Measurements from ENCODE around the gene ATRNL1.
"Not testable (repeated sequence)": the region's sequence is repeated elsewhere in the genome, so short reads cannot be mapped to it uniquely, and the experiment has no call there.

The ATRNL1 gene

DNA sequence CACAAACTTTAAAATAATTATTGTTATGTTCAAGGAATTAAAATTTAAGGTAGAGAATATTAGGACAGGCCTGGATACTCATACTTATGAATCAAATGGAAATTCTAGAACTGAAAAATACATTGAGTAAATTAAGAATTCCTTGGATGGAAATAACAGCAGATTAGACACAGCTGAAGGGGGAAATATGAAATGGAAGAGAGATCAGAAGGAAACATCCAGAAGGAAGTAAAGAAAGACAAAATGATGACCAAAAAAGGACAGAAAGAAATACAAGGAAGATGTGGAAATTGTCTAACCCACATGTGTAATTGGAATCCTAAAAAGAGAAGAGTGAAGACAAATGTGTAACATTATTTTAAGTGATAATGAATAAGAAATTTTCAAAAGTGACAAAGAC is 128.9 kb downstream of the ATRNL1 start:
- no peak for DNase-seq

DNA sequence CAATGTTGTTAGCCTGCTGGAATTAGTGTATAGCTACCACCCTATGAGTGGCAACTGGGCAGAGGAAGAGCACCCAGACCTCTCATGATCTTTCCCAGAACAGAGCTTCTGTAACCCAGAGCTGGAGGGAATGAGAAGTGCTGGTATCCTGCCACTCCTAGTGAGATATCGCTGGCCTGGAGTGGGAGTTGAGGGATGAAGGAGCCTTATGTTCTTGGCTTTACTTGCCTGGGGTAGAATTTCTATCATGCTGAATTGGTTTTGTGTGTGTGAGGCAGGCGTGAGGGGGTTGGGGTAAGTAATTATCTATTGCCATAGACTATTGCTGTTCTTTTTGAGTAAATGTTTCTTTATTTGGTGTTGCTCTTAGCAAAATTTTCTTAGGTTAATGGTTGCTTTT is 146.6 kb downstream of the ATRNL1 start:
- no peak for DNase-seq

DNA sequence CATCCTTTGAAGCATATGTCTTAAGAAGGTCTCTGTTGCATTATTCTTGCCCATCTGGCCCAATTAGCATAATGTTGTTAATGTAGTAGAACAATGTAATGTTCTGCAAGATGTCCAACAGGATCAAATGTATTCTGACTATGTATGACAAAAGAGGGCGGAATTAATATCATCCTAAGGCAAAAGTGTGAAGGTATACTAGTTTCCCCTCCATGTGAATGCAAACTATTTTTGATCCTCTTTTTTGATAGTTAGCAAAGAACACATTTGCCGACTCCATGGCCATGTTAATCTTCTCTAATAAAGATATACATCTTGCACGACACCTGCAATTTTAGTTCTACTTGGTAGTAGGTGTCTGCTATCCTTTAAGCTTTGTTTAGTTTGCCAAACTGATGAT is 157.6 kb downstream of the ATRNL1 start:
- DNase-seq = no peak

DNA sequence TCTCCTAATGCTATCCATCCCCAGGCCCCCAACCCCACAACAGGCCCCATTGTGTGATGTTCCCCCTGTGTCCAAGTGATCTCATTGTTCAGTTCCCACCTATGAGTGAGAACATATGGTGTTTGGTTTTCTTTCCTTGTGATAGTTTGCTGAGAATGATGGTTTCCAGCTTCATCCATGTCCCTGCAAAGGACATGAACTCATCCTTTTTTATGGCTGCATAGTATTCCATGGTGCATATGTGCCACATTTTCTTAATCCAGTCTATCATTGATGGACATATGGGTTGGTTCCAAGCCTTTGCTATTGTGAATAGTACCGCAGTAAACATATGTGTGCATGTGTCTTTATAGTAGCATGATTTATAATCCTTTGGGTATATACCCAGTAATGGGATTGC is 160.6 kb downstream of the ATRNL1 start:
- DNase-seq = not testable (repeated sequence)

DNA sequence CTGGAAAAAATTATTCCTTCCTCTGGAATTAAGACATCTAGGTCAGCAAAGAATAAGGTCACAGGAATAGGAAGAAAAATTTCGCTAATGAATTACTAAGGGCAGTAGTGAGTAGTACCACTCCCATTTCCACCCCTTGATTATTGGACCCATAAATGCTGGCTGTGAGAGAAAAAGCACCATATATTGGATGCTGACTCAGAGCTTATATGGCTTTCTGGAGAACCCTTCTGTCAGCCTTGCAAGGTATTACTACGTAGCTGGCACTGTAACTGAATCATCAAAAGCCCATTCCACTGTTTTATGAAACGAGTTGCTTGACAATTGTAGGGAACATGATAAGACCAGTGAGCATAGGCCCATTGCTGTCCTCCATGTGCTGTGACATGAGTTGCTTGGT is 179.3 kb downstream of the ATRNL1 start:
- no peak for DNase-seq

DNA sequence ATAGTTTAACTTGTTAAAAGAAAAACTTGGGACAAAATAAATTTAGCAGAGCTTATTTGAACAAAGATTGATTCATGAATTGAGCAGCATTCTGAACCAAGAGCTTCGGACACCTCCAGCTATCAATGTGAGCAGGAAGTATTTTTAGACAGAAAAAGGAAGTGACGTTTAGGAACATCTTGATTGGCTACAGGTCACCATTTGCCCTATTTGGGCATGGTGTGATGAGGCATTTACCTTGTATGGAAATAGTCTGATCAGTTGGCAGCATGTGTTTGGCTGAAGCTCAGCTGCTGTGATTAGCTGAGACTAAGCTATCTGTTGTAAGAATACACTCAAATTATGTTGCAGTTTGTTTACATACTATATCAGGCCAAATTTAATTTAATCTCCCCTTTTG is 185.1 kb downstream of the ATRNL1 start:
- DNase-seq = no peak

DNA sequence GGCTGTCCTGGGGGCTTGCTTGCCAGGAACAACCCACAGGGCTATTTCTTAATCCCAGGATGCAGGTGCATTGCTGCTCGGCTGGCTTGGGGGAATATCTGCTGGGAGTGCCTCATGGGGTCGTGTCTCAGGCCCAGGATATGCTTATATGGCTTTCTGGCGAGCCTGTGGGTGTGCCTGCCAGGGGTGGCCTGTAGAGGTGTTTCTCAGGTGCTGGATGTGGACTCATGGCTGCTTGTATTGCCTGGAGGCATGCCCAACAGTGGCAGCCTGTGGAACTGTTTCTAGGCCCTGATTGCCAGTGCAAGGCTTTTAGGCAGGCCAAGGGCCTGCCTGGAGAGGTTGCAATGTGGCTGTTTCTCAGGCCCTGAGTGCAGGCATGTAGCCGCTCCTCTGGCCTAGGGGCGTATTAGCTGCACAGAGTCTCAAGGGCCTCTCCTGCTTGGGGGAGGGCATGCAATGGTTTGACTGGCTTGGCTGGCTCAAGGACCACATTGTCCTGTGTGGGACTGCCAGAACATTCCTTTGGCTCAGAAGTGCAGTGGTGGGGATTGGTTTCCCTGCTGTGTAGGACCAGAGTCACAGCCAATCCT is 202.1 kb downstream of the ATRNL1 start:
- no peak for DNase-seq

DNA sequence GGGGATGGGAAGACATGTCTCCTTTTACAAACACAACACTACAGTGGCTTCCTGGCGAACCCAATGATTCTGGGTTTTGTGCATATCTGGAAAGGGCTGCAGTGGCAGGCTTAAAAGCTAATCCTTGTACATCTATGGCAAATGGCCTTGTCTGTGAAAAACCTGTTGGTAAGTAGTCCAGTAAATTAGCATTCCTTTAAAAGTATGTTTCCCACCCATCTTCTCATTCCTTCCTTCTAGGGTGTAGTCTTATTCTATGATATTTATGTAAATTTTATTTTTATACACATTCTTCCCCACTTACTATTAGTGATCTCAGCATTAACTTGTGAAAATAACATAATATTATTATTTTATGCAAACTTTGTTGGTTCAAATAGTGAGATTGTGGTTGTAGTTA is 206.9 kb downstream of the ATRNL1 start:
- DNase-seq = no peak

DNA sequence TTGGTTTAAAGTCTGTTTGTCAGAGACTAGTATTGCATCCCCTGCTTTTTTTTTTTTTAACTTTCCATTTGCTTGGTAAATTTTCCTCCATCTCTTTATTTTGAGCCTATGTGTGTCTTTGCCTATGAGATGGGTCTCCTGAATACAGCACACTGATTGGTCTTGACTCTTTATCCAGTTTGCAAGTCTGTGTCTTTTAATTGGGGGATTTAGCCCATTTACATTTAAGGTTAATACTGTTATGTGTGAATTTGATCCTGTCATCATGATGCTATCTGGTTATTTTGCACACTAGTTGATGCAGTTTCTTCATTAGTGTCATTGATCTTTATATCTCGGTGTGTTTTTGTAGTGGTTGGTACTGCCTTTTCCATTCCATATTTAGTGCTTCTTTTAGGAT is 226.5 kb downstream of the ATRNL1 start:
- not testable (repeated sequence) for DNase-seq

DNA sequence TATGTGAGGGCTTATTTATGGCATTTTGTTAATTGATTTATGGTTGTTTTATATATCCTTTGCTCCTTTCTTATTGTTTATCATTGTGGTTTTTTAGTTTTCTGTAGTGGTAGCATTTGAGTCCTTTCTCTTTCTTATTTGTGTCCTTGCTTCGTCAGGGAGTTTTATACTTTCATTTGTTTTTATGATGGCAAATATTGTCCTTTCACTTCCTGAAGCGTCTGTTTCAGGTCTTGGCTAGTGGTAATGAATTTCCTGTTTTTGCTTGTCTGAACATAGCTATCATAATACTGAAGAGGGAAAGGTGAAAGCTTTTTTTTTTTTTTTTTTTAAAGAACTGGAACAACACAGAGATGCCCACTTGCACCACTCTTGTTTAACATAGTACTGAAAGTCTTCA is 228.2 kb downstream of the ATRNL1 start:
- no peak for DNase-seq

DNA sequence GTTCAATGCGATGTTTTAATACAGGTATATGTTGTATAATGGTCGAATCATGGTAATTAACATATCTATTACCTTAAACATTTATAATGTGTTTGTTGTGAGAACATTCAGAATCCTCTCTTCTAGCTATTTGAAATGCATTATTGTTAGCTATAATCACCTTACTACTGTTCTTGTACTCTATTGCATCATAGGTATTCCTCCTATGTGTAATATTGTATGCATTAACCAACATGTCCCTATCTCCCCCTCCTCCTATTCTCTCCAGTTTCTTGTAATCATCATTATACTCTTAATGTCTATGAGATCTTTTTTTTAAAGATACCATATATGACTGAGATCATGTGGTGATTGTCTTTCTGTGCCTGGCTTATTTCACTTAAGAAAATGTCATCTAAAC is 235.2 kb downstream of the ATRNL1 start:
- DNase-seq = no peak

DNA sequence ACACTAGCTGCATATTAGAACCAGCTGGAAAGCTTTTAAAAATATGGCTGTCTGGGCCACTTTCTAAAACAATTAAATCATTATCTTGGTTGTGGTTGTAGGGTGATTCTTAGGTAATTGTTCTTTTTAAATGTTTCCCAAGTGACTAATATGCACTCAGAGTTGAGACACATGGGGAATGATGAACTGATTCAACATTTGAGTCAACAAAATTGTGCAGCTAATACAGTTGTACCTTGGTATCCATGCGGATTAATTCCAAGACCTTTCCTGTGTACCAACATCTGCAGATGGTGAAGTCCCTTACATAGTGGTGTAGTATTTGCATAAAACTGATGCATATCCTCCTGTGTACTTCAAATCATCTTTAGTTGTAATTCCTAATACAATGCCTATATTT is 242.2 kb downstream of the ATRNL1 start:
- DNase-seq = no peak

DNA sequence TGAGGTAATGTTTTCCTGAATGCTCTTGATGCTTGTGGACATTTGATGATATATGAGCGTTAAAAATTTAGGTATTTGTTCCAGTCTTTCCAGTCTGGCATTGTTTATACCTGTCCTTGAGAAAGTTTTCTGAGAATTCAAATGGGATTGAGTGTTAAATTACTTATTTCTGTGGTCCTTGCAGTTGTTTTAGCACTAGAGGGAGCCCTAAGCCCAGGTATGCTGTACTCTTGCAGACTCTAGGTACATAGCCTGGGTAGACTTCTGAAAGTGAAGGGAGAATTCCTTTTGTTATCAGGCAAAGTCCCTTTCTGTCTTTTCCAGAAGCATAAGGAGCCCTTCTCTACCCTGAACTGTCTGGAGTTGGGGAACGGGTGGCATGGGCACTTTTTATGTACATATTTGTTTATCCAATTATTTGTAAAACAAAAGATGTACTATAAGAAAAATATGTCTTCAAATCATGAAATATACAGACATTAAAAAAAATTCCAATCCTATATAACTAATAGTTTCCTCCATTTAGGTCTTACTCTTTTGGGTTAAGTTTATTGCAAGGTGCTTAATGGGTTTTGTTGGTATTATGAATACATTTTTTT is 262.1 kb downstream of the ATRNL1 start:
- DNase-seq = peak; percentile 2

DNA sequence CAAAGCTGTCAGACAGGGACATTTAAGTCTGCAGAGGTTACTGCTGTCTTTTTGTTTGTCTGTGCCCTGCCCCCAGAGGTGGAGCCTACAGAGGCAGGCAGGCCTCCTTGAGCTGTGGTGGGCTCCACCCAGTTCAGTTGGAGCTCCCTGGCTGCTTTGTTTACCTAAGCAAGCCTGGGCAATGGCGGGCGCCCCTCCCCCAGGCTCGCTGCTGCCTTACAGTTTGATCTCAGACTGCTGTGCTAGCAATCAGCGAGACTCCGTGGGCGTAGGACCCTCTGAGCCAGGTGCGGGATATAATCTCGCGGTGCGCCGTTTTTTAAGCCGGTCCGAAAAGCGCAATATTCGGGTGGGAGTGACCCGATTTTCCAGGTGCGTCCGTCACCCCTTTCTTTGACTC is 274.8 kb downstream of the ATRNL1 start:
- not testable (repeated sequence) for DNase-seq

DNA sequence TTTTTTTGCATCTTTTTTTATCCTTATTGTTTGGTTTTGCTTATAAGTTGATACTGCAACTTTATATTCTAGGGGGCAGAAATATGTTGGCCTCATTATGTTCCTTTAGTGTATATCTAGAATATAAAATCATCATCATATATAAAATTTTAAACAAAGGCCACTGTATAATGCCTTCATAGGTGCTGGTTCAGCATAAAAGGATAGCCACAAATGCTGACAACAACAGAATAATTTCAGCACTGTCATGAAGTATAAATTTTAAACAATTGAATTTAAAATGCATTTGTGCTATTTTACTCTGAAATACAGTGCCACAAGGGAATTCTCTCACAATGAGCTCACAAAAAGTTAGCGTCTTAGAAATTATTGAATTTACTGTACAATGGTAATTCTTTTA is 285.9 kb downstream of the ATRNL1 start:
- no peak for DNase-seq

DNA sequence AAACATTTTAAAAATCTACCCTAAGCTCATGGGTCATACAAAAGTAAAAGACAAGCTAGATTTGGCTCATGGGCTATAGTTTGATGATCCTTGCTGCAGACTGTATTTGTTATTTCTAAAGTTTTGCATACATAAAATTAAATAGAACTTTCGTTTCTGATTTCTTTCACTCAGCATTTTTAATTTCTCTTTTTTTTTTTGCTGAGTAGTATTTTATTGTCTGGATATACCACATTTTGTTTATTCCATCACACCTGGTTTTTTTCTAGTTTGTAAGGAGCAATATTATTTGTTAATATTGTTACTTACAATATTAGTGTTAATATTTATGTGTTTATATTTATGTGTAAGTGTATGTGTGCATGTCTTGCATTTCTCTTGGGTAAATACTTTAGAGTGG is 291.5 kb downstream of the ATRNL1 start:
- DNase-seq = no peak

DNA sequence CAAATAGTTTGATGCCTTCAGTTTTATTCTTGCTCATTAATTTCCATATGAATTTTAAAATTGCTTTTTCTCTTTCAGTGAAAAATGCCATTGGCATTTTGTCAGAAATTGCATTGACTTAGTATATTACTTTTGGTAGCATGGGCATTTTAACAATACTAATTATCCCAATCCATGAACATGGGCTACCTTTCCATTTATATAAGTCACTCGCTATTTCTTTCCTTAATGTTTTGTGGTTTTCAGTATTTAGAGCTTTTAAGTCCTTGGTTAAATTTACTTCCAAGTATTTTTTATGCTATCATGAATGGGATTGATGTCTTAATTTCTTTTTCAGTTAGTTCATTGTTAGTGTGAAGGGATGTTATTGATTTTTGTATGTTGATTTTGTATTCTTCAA is 297.4 kb downstream of the ATRNL1 start:
- DNase-seq = no peak

DNA sequence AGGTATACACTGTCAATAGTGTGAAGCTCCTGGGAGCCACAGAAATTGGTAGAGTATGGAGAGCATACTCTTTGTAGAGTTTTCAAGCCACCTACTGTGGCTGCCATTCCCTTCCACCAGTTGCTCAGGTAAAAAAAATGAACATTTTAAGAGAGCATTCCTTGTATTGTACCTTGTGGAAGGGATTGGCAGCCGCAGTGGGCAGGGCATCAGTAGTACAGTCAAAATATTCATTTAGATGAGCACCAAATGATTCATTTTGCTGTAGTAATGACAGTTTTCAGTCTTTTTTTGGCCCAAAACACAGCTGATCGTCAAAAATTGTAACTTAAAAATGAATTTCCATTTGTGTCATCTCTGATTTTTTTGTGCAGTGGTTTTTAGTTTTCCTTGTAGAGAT is 304.9 kb downstream of the ATRNL1 start:
- DNase-seq = no peak

DNA sequence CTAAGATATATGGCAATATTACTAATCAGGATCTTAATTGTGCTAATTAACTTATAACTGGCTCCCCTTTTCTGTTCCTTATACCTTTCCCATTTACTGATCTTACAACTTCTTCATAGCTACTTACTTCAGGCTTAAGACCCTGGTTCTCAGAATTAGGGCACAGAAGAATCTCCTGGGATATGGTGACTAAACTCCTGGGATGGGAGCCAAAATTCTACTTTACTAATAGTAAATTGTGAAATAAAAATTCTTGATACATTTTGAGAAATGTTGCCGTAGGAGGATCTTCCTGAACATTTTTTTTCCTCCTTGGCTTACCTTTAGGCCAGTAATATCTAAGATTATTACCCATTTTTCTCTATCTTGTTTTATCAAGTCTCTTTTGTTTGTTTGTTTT is 309.5 kb downstream of the ATRNL1 start:
- no peak for DNase-seq

DNA sequence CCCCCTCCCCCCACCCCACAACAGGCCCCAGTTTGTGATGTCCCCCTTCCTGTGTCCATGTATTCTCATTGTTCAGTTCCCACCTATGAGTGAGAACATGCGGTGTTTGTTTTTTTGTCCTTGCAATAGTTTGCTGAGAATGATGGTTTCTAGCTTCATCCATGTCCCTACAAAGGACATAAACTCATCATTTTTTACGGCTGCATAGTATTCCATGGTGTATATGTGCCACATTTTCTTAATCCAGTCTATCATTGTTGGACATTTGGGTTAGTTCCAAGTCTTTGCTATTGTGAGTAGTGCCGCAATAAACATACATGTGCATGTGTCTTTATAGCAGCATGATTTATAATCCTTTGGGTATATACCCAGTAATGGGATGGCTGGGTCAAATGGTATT is 312.7 kb downstream of the ATRNL1 start:
- DNase-seq = not testable (repeated sequence)

DNA sequence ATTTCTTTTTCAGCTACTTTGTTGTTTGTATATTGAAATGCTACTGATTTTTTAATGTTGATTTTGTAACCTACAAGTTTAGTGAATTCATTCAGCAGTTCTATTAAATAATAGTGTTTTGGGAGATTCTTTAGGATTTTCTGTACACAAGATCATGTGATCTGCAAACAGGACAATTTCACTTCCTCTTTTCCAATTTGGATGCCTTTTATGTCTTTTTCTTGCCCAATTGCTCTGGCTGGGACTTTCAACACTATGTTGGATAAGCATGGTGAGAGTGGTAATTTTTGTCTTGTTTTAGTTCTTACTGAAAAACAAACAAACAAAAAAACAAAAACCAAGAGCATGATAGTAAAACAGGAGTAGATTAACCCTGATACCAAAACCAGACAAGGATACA is 316.2 kb downstream of the ATRNL1 start:
- no peak for DNase-seq

DNA sequence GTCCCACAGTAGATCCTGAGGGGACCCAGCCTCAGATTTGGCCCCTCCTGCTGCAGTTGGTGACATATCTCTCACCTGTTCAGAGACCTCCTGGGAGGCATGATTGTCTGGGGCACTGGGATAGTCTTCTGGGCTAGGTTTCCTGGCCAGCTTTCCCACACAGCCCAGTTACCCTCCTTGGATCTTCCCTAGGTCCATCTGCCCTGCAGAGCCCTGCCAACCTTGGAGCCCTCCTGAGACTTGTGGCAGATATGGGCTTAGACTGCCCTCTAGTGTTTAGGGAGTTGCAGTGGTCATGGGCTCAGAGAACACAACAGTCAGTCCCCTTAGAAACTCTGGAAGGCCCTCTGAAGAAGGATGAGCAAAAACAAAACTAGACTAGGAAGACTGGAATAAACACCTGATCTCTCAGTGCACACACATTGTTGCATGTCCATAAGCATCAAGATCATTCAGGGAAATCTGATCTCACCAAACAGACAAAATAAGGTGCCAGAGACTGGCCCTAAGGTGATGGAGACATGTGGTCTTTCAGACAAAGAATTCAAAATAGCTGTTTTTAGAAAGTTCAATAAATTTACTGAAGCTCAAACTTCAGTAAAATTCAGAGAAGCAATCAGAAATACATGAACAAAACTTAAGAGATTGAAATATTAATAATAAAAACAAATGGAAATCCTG is 324.6 kb downstream of the ATRNL1 start:
- no peak for DNase-seq

DNA sequence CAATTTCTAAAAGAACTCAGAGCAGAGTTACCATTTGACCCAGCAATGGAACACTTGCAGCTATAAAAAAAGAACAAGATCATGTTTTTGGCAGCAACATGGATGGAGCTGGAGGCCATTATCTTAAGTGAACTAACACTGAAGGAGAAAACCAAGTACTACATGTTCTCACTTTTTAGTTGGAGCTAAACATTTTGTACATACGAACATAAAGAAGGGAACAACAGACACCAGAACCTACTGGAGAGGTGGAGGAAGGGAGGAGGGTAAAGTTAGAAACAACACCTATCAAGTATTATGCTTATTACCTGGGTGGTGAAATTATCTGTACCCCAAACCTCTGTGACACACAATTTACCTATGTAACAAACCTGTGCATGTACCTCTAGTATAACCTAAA is 329.5 kb downstream of the ATRNL1 start:
- DNase-seq = no peak

DNA sequence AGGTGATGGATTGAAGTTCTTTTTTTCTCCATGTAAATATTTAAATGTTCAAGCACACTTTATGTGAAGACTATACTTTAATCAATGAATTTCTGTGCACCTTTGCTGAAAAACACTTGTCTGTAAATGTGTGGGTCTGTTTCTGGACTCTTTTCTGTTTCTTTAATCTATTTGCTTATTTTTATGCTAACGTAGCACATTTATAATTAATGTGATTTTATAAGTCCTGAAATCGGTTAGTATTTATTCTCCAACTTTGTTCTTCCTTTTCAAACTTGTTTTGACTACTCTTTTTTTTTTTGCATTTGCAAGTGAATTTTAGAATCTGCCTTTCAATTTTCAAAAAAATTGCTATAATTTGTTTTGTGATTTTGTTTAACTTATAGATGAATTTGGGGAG is 334.4 kb downstream of the ATRNL1 start:
- no peak for DNase-seq

Measured in NCI-H2227 treated with DMSO at 0.1 percent for 48 hours (cell line).